ENCODE measurements around the gene CRMP1.

DNA sequence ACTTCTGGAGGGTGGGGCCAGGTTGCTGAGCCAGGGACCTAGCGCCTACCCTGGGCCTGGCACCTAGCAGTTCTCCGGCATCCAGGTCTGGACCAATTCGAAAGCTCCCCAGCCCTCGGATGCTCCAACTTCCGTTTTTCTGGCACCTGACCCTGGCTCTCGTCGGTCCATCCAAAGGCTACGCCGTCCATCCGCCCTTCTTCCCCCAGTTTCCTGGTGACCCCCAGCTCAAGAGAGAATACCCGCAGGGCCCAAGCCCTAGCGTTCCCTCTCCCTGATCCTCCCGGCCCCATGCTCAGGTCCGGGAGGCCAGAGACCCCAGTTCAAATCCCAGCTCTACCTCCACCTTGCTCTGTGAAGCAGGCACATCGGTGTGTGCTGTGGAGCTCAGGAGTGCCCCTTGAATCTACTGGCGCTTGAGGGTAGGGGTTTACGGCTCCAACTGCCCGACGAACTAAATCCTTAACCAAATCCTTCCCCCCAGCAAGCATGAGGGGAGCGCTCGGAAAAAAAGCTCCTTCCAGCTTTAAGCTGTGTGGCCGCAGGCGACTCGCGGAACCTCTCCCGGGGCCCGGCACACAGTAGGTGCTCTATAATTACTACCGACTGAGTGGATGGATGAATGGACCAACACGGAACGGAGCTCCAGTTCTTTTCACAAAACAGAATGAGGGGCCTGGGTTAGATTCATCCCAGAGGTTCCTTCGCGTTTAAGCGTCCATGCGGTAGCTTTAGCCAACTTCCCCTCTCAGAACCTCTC, 1.1 kb downstream of the CRMP1 start:
- TF ChIP-seq, protein P1, sequence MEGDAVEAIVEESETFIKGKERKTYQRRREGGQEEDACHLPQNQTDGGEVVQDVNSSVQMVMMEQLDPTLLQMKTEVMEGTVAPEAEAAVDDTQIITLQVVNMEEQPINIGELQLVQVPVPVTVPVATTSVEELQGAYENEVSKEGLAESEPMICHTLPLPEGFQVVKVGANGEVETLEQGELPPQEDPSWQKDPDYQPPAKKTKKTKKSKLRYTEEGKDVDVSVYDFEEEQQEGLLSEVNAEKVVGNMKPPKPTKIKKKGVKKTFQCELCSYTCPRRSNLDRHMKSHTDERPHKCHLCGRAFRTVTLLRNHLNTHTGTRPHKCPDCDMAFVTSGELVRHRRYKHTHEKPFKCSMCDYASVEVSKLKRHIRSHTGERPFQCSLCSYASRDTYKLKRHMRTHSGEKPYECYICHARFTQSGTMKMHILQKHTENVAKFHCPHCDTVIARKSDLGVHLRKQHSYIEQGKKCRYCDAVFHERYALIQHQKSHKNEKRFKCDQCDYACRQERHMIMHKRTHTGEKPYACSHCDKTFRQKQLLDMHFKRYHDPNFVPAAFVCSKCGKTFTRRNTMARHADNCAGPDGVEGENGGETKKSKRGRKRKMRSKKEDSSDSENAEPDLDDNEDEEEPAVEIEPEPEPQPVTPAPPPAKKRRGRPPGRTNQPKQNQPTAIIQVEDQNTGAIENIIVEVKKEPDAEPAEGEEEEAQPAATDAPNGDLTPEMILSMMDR (IDR thresholded peaks at IDR 0.05; ENCODE audit: insufficient read depth, low read depth, low read length), result no peak
- peak; percentile 74 for TF ChIP-seq EZH2 (IDR thresholded peaks at IDR 0.05; ENCODE audit: insufficient read depth, low read length)
